ENCODE results near the gene SRBD1.

DNA sequence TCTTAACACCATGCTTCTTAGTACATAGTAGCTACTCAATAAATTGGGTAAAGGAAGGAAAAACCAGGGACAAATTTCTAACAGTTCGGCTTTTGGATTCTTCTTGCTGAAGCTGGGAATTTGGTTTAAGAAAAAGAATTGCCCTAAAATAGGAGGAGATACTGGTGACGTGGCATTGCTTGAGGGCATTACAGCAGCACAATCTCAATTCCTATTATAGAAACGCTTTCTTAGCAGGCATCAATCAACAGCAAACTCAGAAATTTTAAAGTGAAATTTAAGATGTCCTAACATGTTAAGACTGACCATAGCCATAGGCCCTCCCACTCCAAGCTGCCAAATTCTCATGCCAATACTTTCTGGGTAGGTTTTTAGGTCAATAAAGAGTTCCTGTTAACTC lies 169.5 kb downstream of the SRBD1 start:
- TF ChIP-seq, protein P1, sequence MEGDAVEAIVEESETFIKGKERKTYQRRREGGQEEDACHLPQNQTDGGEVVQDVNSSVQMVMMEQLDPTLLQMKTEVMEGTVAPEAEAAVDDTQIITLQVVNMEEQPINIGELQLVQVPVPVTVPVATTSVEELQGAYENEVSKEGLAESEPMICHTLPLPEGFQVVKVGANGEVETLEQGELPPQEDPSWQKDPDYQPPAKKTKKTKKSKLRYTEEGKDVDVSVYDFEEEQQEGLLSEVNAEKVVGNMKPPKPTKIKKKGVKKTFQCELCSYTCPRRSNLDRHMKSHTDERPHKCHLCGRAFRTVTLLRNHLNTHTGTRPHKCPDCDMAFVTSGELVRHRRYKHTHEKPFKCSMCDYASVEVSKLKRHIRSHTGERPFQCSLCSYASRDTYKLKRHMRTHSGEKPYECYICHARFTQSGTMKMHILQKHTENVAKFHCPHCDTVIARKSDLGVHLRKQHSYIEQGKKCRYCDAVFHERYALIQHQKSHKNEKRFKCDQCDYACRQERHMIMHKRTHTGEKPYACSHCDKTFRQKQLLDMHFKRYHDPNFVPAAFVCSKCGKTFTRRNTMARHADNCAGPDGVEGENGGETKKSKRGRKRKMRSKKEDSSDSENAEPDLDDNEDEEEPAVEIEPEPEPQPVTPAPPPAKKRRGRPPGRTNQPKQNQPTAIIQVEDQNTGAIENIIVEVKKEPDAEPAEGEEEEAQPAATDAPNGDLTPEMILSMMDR (IDR thresholded peaks at IDR 0.05; ENCODE audit: low read length) = no peak
- TF ChIP-seq EZH2 (optimal IDR thresholded peaks at IDR 0.05; ENCODE audit: low read depth, low read length) = no peak

Data from MM.1S (cell line).